ENCODE measurements around the gene A4GALT. TPM values are rescaled to one million over a fixed set of nuclear protein-coding genes. Genes with fewer than 3 reads are reported as not detected.

A4GALT gene
- total RNA-seq, 4 donors from 2014 or later, result 6.7 to 11.6 (median 8.8) TPM

DNA sequence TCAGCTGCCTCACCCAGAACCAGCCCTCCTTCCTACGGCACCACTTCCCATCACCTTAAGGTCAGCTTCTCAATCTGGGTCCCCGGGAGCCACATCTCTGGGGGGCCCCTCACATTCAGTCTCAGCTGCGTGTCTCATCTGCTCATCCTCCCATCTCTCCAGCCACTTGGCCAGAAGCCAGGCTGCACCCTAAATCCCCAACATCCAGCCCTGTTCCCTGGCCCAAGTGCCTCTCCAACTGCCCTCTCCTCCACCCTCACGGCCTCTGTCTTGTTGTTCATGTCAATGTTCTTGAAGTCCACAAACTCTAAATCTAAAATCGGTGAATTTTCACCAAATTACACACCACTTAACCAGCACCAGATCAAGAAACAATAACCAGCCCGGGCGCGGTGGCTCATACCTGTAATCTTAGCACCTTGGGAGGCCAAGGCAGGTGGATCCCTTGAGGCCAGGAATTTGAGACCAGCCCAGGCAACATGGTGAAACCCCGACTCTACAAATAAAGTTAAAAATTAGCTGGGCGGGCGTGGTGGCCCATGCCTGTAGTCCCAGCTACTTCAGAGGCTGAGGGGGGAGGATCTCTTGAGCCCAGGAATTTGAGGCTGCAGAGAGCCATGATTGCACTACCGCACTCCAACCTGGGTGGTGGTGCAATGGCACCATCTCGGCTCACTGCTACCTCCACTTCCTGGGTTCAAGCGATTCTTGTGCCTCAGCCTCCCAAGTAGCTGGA lies 33.7 kb downstream of the A4GALT start:
- peak overlapping the region; percentile 88 for H3K27ac ChIP-seq

DNA sequence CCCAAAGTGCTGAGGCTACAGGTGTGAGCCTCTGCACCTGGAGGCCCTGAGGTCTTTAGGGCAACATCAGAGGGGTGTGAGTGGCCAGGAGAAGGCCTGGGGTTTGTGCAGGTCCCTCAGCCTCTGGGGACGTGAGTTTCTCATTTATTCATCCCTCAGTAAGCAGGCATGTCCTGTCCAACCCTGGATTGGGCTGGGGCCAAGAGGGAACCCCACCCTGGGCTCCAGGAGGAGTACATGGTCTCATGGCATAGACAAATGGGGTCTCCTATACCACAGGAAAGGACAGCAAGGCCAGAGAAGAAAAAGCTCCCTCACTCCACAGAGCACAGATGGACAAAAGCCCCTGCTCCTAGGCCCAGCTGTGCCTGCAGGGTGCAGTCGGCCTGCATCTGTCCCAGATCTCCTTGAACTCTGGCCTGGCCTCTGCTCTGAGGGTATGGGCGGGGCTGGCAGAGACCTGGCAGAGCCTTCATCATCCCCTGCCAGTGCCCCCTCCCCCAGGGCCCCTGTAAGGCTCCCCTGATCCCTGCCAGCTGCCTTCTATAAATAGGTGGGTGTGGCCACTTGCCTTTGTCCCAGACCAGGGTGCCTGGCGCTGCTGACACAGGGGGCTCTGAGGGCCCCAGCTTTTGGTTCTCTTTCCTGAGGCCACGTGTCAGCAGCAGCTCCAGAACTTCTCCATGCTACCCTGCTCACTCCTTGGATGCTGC lies 34.6 kb downstream of the A4GALT start:
- Histone ChIP-seq H3K27me3 (no peaks in the 10 kb centered on the region), H3K4me3 (no peak overlapping the region), H3K4me1 (peaks cover 67% of the 10 kb centered on the region), H3K27ac (peak overlapping the region; percentile 88), H3K36me3 (no peaks in the 10 kb centered on the region), H3K9me3 (no peaks in the 10 kb centered on the region)
- no peak for DNase-seq (ENCODE audit: low spot score in 2 of 2)
- WGBS, result 15% methylated on average over 2 of the region's 5 CpGs
- TF ChIP-seq, protein P1, sequence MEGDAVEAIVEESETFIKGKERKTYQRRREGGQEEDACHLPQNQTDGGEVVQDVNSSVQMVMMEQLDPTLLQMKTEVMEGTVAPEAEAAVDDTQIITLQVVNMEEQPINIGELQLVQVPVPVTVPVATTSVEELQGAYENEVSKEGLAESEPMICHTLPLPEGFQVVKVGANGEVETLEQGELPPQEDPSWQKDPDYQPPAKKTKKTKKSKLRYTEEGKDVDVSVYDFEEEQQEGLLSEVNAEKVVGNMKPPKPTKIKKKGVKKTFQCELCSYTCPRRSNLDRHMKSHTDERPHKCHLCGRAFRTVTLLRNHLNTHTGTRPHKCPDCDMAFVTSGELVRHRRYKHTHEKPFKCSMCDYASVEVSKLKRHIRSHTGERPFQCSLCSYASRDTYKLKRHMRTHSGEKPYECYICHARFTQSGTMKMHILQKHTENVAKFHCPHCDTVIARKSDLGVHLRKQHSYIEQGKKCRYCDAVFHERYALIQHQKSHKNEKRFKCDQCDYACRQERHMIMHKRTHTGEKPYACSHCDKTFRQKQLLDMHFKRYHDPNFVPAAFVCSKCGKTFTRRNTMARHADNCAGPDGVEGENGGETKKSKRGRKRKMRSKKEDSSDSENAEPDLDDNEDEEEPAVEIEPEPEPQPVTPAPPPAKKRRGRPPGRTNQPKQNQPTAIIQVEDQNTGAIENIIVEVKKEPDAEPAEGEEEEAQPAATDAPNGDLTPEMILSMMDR (IDR thresholded peaks at IDR 0.05), result no peak
- no peak for TF ChIP-seq POLR2A (IDR thresholded peaks at IDR 0.05)
- no peak for TF ChIP-seq EP300 (IDR thresholded peaks at IDR 0.05)
- no peak for TF ChIP-seq POLR2AphosphoS5 (IDR thresholded peaks at IDR 0.05)

More for the DNA sequence above, 33.7 kb downstream of the A4GALT start:
- H3K4me3 ChIP-seq, result no peak overlapping the region
- WGBS, result 68% methylated on average over 14 of the region's 14 CpGs
- no peaks in the 10 kb centered on the region for H3K36me3 ChIP-seq
- H3K9me3 ChIP-seq, result no peaks in the 10 kb centered on the region
- no peak for DNase-seq (ENCODE audit: low spot score in 2 of 2)
- peaks cover 73% of the 10 kb centered on the region for H3K4me1 ChIP-seq
- TF ChIP-seq POLR2AphosphoS5 (IDR thresholded peaks at IDR 0.05) (no peak), EP300 (IDR thresholded peaks at IDR 0.05) (no peak), POLR2A (IDR thresholded peaks at IDR 0.05) (no peak)
- TF ChIP-seq, protein P1 (IDR thresholded peaks at IDR 0.05), result no peak
- H3K27me3 ChIP-seq, result no peaks in the 10 kb centered on the region

DNA sequence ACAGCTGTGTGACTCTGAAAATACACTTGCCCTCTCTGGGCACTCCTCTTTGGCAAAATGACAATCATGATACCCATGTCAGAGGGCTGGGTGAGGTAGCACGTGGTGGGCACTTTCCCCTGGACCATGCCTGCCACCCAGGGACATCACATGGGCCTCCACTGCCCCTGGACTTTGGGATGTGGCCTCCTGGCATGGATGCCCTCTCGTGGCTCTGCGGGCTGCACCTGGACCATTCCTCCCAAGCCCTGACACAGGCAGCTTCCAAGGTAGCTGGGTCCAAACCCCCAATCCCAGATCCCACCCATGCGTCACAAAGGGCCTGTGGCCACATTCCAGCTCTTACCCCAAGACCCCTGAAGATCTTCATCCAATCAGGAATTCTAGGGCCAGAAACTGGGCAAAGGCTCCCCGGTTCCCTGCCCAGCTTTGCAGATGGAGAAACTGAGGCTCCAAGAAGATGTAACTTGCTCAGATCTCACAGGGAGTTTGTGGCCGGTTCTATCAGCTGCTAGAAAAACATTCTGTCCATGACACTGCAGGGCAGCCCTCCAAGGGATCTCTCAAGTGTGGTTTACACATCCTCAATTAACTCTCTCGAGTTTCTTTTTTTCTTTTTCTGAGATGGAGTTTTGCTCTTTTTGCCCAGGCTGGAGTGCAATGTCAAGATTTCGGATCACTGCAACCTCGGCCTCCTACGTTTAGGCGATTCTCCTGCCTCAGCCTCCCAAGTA lies 36.0 kb downstream of the A4GALT start:
- Histone ChIP-seq H3K9me3 (no peaks in the 10 kb centered on the region), H3K4me1 (peaks cover 66% of the 10 kb centered on the region), H3K36me3 (no peaks in the 10 kb centered on the region), H3K27ac (peak overlapping the region; percentile 68), H3K4me3 (no peak overlapping the region), H3K27me3 (no peaks in the 10 kb centered on the region)
- TF ChIP-seq, protein P1 (IDR thresholded peaks at IDR 0.05), result no peak
- TF ChIP-seq EP300 (IDR thresholded peaks at IDR 0.05) (no peak), POLR2A (IDR thresholded peaks at IDR 0.05) (no peak), POLR2AphosphoS5 (IDR thresholded peaks at IDR 0.05) (no peak)
- 61% methylated on average over 8 of the region's 11 CpGs for WGBS
- DNase-seq (ENCODE audit: low spot score in 2 of 2), result no peak

DNA sequence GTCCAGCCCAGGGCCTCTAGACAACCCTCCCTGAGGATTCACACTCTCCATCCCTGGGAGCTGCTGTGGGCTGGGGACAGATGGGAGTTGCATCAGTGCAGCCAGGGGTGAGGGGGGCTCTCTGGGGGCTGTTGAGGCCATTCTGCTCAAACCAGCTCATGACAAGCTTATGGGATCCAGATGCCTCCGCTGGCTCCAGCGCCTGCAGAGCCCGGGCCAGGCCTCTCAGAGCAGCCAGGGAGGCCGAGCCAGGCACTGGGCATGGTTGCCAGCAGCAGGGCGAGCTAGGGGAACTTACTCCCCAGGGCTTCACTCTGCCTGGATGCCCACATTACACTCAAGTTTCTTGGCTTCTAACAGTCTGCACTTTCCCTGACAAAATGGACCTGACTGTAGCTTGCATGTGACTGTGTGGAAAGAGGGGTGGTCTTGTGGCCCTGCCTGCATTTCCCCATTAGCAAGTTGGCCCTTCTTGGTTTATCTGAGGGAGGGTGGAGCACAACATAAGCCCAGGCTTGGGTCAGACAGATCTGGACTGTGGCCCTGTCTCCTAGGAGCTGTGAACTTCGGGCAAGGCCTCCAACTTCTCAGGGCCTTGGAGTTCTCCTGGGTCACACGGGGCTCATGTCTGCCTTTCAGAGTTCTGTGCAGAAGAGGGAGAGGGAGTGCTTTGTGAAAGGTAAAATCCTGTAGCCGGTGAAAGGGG lies 36.9 kb downstream of the A4GALT start:
- 32% methylated on average over 8 of the region's 8 CpGs for WGBS
- Histone ChIP-seq H3K27ac (peak overlapping the region; percentile 68), H3K4me1 (peaks cover 60% of the 10 kb centered on the region), H3K27me3 (no peaks in the 10 kb centered on the region), H3K36me3 (no peaks in the 10 kb centered on the region), H3K4me3 (no peak overlapping the region), H3K9me3 (no peaks in the 10 kb centered on the region)
- DNase-seq (ENCODE audit: low spot score in 2 of 2), result peak; percentile 90
- TF ChIP-seq POLR2AphosphoS5 (IDR thresholded peaks at IDR 0.05) (no peak), POLR2A (IDR thresholded peaks at IDR 0.05) (no peak), EP300 (IDR thresholded peaks at IDR 0.05) (no peak)
- TF ChIP-seq, protein P1 (IDR thresholded peaks at IDR 0.05), result no peak
